ENCODE results near the gene CAPN2.

Gene CAPN2

DNA sequence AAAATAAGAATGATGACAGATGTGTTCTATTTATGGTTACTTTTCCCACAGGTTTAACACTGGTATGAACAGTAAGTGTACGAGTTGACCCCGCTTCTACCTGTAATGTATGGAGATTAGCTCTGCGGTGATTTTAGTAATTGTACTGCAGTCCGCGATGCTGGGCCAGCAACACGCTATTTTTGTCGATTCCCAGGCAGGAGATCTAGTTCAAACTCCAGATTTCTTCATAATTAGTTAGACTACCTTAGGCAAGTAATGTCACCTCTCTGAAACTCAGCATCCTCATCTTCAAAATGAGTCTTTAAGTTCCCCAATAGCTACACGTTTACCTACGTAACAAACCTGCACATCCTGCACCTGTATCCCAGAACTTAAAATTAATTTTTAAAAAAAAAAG lies 111.9 kb downstream of the CAPN2 start:
- no peak overlapping the region for H3K4me3 ChIP-seq (ENCODE audit: low read depth, low read length)
- TF ChIP-seq, protein P1, sequence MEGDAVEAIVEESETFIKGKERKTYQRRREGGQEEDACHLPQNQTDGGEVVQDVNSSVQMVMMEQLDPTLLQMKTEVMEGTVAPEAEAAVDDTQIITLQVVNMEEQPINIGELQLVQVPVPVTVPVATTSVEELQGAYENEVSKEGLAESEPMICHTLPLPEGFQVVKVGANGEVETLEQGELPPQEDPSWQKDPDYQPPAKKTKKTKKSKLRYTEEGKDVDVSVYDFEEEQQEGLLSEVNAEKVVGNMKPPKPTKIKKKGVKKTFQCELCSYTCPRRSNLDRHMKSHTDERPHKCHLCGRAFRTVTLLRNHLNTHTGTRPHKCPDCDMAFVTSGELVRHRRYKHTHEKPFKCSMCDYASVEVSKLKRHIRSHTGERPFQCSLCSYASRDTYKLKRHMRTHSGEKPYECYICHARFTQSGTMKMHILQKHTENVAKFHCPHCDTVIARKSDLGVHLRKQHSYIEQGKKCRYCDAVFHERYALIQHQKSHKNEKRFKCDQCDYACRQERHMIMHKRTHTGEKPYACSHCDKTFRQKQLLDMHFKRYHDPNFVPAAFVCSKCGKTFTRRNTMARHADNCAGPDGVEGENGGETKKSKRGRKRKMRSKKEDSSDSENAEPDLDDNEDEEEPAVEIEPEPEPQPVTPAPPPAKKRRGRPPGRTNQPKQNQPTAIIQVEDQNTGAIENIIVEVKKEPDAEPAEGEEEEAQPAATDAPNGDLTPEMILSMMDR (IDR thresholded peaks at IDR 0.05; ENCODE audit: low read depth, low read length, missing control alignments), result no peak
- no peak for DNase-seq (ENCODE audit: low read depth)
- in situ Hi-C loops (cut with HindIII; ENCODE audit: low sequenced_read_pairs), result no loop called here

DNA sequence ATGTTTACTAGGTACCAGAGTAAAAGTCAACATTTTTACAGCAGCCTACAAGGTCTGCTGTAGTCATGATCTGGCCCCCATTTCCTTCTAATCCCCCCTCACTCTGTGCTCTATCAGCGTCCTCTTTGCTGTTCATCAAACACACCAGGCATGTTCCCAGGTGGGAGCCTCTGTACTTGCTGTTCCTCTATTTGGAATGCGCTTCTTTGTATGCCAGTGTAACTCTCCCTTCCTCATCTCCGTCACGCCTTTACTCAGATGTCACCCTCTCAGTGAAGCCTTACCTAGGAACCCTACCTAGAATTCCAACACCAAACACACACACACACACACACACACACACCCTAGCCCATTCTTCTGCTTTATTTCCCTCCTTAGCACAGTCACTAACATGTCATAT lies 112.4 kb downstream of the CAPN2 start:
- no peak overlapping the region for H3K4me3 ChIP-seq (ENCODE audit: low read depth, low read length)
- TF ChIP-seq, protein P1 (IDR thresholded peaks at IDR 0.05; ENCODE audit: low read depth, low read length, missing control alignments), result no peak
- DNase-seq (ENCODE audit: low read depth), result no peak
- in situ Hi-C loops (cut with HindIII; ENCODE audit: low sequenced_read_pairs), result no loop called here
